ENCODE data around the gene DACT2.

- no peak for TF ChIP-seq SP1 (IDR thresholded peaks at IDR 0.05)
- no peak for TF ChIP-seq LEF1 (IDR thresholded peaks at IDR 0.05; ENCODE audit: borderline replicate concordance)
- no peak for TF ChIP-seq FOXM1 (IDR thresholded peaks at IDR 0.05; ENCODE audit: borderline replicate concordance)
- TF ChIP-seq FOXK2 (IDR thresholded peaks at IDR 0.05) = no peak
- TF ChIP-seq FOXA1 (IDR thresholded peaks at IDR 0.05) = no peak
Observed at GRCh38 chr6:168347053-168347452, 27.5 kb upstream of the DACT2 start.
